ENCODE measurements around the gene ZNF2. TPM values are rescaled to one million over a fixed set of nuclear protein-coding genes. Genes with fewer than 3 reads are reported as not detected.
"Not testable (repeated sequence)": the region's sequence is repeated elsewhere in the genome, so short reads cannot be mapped to it uniquely, and the experiment has no call there.

Gene ZNF2
- total RNA-seq, 1 experiment from 2014 or later, result 3.5 TPM

DNA sequence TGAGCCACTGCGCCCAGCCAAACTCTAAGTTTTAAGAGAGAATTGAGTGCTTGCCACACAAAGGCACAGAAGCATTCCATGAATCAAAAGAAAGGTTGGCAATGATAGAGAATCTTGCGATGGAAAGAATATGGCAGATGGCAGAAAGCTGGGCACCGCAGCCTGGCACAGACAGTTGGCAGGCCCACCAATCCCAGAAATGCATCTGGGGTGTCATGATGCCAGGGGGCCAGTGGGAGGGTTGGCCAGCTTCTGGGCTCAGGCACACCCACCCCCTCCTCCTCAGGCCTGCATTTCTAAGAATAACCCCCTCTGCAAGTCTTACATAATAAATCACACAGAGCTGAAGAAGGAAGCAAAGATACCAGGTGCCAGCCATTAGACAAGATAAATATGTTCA is 19.6 kb downstream of the ZNF2 start:
- H3K27me3 Mint-ChIP-seq (ENCODE audit: unreplicated experiment), result peaks cover 10% of the 10 kb centered on the region
- peaks cover 11% of the 10 kb centered on the region for H3K36me3 Mint-ChIP-seq (ENCODE audit: insufficient read depth, unreplicated experiment)
- CTCF ChIA-PET, result no interaction called here
- no peak for TF ChIP-seq CTCF (IDR thresholded peaks at IDR 0.05; ENCODE audit: unreplicated experiment)
- intact Hi-C loops (cut with micrococcal nuclease; ENCODE audit: unreplicated experiment), result no loop called here
- H3K27ac Mint-ChIP-seq (ENCODE audit: unreplicated experiment), result no peak overlapping the region
- H3K4me1 Mint-ChIP-seq (ENCODE audit: low read depth, unreplicated experiment), result no peaks in the 10 kb centered on the region
- peaks cover 15% of the 10 kb centered on the region for H3K9me3 Mint-ChIP-seq (ENCODE audit: low read depth, unreplicated experiment)
- no peak overlapping the region for H3K4me3 Mint-ChIP-seq (ENCODE audit: low read depth, unreplicated experiment)
- DNase-seq, result no peak
- no TSS peak for BruUV-seq (replicated peaks)

DNA sequence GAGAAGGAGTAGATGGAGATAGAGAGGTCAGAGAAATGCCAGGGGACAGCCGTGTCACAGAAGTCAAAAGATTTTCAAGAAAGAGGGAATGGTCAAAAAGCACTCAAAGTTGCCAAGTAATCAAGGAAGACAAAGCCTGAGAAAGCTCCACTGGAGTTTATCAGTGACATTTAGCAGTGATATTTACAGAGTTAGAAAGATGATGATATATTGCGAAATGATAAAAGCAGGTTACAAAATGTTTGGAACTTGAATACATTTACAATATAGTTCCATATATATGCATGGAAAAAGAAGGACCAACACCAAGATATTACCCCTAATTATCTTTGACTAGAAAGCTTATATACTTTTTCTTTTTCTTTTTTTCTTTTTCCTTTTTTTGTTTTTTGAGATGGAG is 20.4 kb downstream of the ZNF2 start:
- no peak for TF ChIP-seq CTCF (IDR thresholded peaks at IDR 0.05; ENCODE audit: unreplicated experiment)
- Mint-ChIP-seq H3K27me3 (ENCODE audit: unreplicated experiment) (peaks cover 18% of the 10 kb centered on the region), H3K4me1 (ENCODE audit: low read depth, unreplicated experiment) (no peaks in the 10 kb centered on the region), H3K9me3 (ENCODE audit: low read depth, unreplicated experiment) (peaks cover 11% of the 10 kb centered on the region), H3K27ac (ENCODE audit: unreplicated experiment) (no peak overlapping the region), H3K4me3 (ENCODE audit: low read depth, unreplicated experiment) (no peak overlapping the region), H3K36me3 (ENCODE audit: insufficient read depth, unreplicated experiment) (peaks cover 4% of the 10 kb centered on the region)
- CTCF ChIA-PET, result no interaction called here
- BruUV-seq (replicated peaks), result no TSS peak
- intact Hi-C loops (cut with micrococcal nuclease; ENCODE audit: unreplicated experiment), result no loop called here
- DNase-seq, result no peak

GRCh38 chr2:95192956-95193355 is 27.3 kb downstream of the ZNF2 start:
- H3K4me3 Mint-ChIP-seq (ENCODE audit: low read depth, unreplicated experiment); H3K4me1 Mint-ChIP-seq (ENCODE audit: low read depth, unreplicated experiment); H3K36me3 Mint-ChIP-seq (ENCODE audit: insufficient read depth, unreplicated experiment); intact Hi-C loops (cut with micrococcal nuclease; ENCODE audit: unreplicated experiment); H3K27ac Mint-ChIP-seq (ENCODE audit: unreplicated experiment); BruUV-seq (replicated peaks): not testable (repeated sequence)
- peaks cover 42% of the 10 kb centered on the region for H3K27me3 Mint-ChIP-seq (ENCODE audit: unreplicated experiment)
- TF ChIP-seq CTCF (IDR thresholded peaks at IDR 0.05; ENCODE audit: unreplicated experiment), result peak; percentile 53
- H3K9me3 Mint-ChIP-seq (ENCODE audit: low read depth, unreplicated experiment), result peaks cover 14% of the 10 kb centered on the region
- peak; percentile 72 for DNase-seq
- CTCF ChIA-PET, result interaction anchor here (0.6 kb wide), 1 partner anchor 42 kb away, joined by 3 read pairs; no protein-coding TSS in a partner anchor

GRCh38 chr2:95203911-95204310 is 38.3 kb downstream of the ZNF2 start:
- H3K36me3 Mint-ChIP-seq (ENCODE audit: insufficient read depth, unreplicated experiment), result peaks cover 17% of the 10 kb centered on the region
- H3K4me1 Mint-ChIP-seq (ENCODE audit: low read depth, unreplicated experiment), result no peaks in the 10 kb centered on the region
- no peak overlapping the region for H3K27ac Mint-ChIP-seq (ENCODE audit: unreplicated experiment)
- peaks cover 10% of the 10 kb centered on the region for H3K9me3 Mint-ChIP-seq (ENCODE audit: low read depth, unreplicated experiment)
- DNase-seq, result no peak
- no peak overlapping the region for H3K4me3 Mint-ChIP-seq (ENCODE audit: low read depth, unreplicated experiment)
- intact Hi-C loops (cut with micrococcal nuclease; ENCODE audit: unreplicated experiment), result no loop called here
- peaks cover 15% of the 10 kb centered on the region for H3K27me3 Mint-ChIP-seq (ENCODE audit: unreplicated experiment)
- CTCF ChIA-PET, result no interaction called here
- TF ChIP-seq CTCF (IDR thresholded peaks at IDR 0.05; ENCODE audit: unreplicated experiment), result no peak
- no TSS peak for BruUV-seq (replicated peaks)

Measured in Calu3 (cell line).